ENCODE data around the gene PHLDB2. TPM values are rescaled to one million over a fixed set of nuclear protein-coding genes. Genes with fewer than 3 reads are reported as not detected.

The PHLDB2 gene
- total and polyA plus RNA-seq, 10 of the 15 experiments (the other 5 are each of a cell fraction or from before 2014, with no cell fraction given), result 0.03 to 0.67 (median 0.40) TPM

- ChIA-PET CTCF (interaction anchor here (0.7 to 1.1 kb wide), 3 partner anchors 10 to 222 kb away, joined by 3 to 4 read pairs (median 3); no protein-coding TSS in a partner anchor), POLR2A (interaction anchor here (0.7 kb wide), 1 partner anchor 18 kb away, joined by 3 read pairs; no protein-coding TSS in a partner anchor), RAD21 (ENCODE audit: unreplicated experiment) (interaction anchor here (1.5 kb wide), 1 partner anchor 77 kb away, joined by 3 read pairs; no protein-coding TSS in a partner anchor), SMC1A (ENCODE audit: uncharacterized antibody, unreplicated experiment) (interaction anchor here (0.5 to 1.3 kb wide), 3 partner anchors 31 to 222 kb away, joined by 3 to 4 read pairs (median 3); no protein-coding TSS in a partner anchor)
- Histone ChIP-seq H2AFZ (ENCODE audit: control insufficient read depth, low read depth, low read length) (no peak overlapping the region), H3K9me3 (replicated peaks; ENCODE audit: control insufficient read depth, insufficient read depth, low read length) (no peaks in the 10 kb centered on the region), H3K4me1 (ENCODE audit: control insufficient read depth, insufficient read depth, low read length) (no peaks in the 10 kb centered on the region), H3K4me2 (ENCODE audit: control insufficient read depth, insufficient read depth) (no peak overlapping the region), H3K27me3 (replicated peaks in 1 of 2; ENCODE audit: control insufficient read depth in 2 of 2, insufficient read depth in 2 of 2, low read length in 1 of 2) (no peaks in the 10 kb centered on the region), H4K20me1 (ENCODE audit: control insufficient read depth, insufficient read depth) (no peaks in the 10 kb centered on the region), H3K4me3 (no peak overlapping the region), H3K9ac (ENCODE audit: control insufficient read depth, insufficient read depth, low read length) (no peak overlapping the region), H3K36me3 (ENCODE audit: control insufficient read depth in 2 of 2, insufficient read depth in 2 of 2, low read length in 1 of 2) (no peaks in the 10 kb centered on the region), H3K79me2 (ENCODE audit: control insufficient read depth, insufficient read depth, low read length) (no peaks in the 10 kb centered on the region), H3K27ac (ENCODE audit: control insufficient read depth, insufficient read depth) (no peak overlapping the region)
- ATAC-seq (no peak), DNase-seq (ENCODE audit: low read depth, low spot score) (no peak), FAIRE-seq (no peak)
- TF ChIP-seq SKIL (IDR thresholded peaks at IDR 0.05; ENCODE audit: low read depth, poor library complexity, severe bottlenecking) (no peak), BACH1 (IDR thresholded peaks at IDR 0.05; ENCODE audit: borderline replicate concordance) (no peak), ZNF274 (IDR thresholded peaks at IDR 0.05; ENCODE audit: insufficient read depth, insufficient read length) (no peak), MXI1 (IDR thresholded peaks at IDR 0.05; ENCODE audit: low read depth, low read length) (no peak), USF2 (IDR thresholded peaks at IDR 0.05; ENCODE audit: borderline replicate concordance, low read depth, low read length) (no peak), PML (IDR thresholded peaks at IDR 0.05; ENCODE audit: low read length) (no peak)
- no TSS peak for BruUV-seq (replicated peaks)
- WGBS (ENCODE audit: insufficient coverage, insufficient replicate concordance, low lambda C conversion rate, missing lambda C conversion rate), result 48% methylated on average over 1 of the region's 1 CpG
- intact Hi-C loops (cut with micrococcal nuclease; ENCODE audit: unreplicated experiment), result no loop called here
- in situ Hi-C loops (cut with MboI), result no loop called here
These were observed 77.9 kb downstream of the PHLDB2 start for GRCh38 chr3:111936967-111937366.
